Measurements from ENCODE around the gene MDK. TPM values are rescaled to one million over a fixed set of nuclear protein-coding genes. Genes with fewer than 3 reads are reported as not detected.

The MDK gene
- total and polyA plus RNA-seq, 2 donors from 2014 or later, result 26.3 to 38.3 TPM

- Histone ChIP-seq H3K36me3 (ENCODE audit: control insufficient read depth in 2 of 3, insufficient read depth in 3 of 3, low read length in 3 of 3) (no peaks in the 10 kb centered on the region), H3K27me3 (ENCODE audit: control insufficient read depth, insufficient read depth, low read length) (peaks cover 13% of the 10 kb centered on the region), H3K27ac (ENCODE audit: low read depth in 2 of 2, low read length in 2 of 2) (no peak overlapping the region), H3K4me3 (ENCODE audit: low read length in 3 of 3) (no peak overlapping the region), H3K9me3 (ENCODE audit: control insufficient read depth in 2 of 3, insufficient read depth in 1 of 3, low read length in 3 of 3) (no peaks in the 10 kb centered on the region), H3K9ac (ENCODE audit: low read length in 3 of 3) (no peak overlapping the region), H3K4me1 (ENCODE audit: control insufficient read depth in 2 of 3, insufficient read depth in 2 of 3, low read depth in 1 of 3, low read length in 3 of 3) (peaks cover 0 to 18% (median 4%) of the 10 kb centered on the region in 3 donors)
- DNase-seq (peak in 1 of 5 donors; percentile 72), FAIRE-seq (no peak)
- no peak for TF ChIP-seq CTCF (IDR thresholded peaks at IDR 0.05; ENCODE audit: borderline replicate concordance, extremely low read depth, insufficient read depth)
- intact Hi-C loops (cut with DNase I), result no loop called here
These were observed 9.1 kb downstream of the MDK start for GRCh38 chr11:46390331-46391171.

DNA sequence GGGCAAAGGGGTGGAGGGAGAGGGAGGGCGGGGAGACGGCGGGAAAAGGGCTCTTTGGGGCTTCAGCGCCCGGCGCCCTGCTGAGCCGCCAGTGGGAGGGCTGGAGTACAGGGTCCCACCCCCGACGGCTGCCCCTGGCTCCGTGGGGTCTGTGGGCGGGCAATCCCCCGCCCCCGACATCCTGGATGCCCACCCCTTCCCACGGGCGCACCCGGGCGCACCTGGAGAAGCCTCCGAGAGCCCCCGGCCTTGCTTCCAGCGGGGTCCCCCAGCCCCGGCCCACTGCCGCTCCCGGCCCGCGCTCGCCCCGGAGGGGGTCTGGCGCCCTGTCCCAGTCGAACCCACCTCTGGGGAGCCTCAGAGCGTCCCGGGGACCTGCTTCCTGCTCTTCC is 9.7 kb downstream of the MDK start:
- no peaks in the 10 kb centered on the region for H3K9me3 ChIP-seq (ENCODE audit: control insufficient read depth in 2 of 3, insufficient read depth in 1 of 3, low read length in 3 of 3)
- H3K4me3 ChIP-seq (ENCODE audit: low read length in 3 of 3), result no peak overlapping the region
- no peak for TF ChIP-seq CTCF (IDR thresholded peaks at IDR 0.05; ENCODE audit: borderline replicate concordance, extremely low read depth, insufficient read depth)
- intact Hi-C loops (cut with DNase I), result no loop called here
- H3K9ac ChIP-seq (ENCODE audit: low read length in 3 of 3), result no peak overlapping the region
- no peak overlapping the region for H3K27ac ChIP-seq (ENCODE audit: low read depth in 2 of 2, low read length in 2 of 2)
- H3K36me3 ChIP-seq (ENCODE audit: control insufficient read depth in 2 of 3, insufficient read depth in 3 of 3, low read length in 3 of 3), result no peaks in the 10 kb centered on the region
- peak in 1 of 5 donors; percentile 61 for DNase-seq
- H3K4me1 ChIP-seq (ENCODE audit: control insufficient read depth in 2 of 3, insufficient read depth in 2 of 3, low read depth in 1 of 3, low read length in 3 of 3), result peaks cover 0 to 18% (median 4%) of the 10 kb centered on the region in 3 donors
- FAIRE-seq, result no peak
- peaks cover 13% of the 10 kb centered on the region for H3K27me3 ChIP-seq (ENCODE audit: control insufficient read depth, insufficient read depth, low read length)

DNA sequence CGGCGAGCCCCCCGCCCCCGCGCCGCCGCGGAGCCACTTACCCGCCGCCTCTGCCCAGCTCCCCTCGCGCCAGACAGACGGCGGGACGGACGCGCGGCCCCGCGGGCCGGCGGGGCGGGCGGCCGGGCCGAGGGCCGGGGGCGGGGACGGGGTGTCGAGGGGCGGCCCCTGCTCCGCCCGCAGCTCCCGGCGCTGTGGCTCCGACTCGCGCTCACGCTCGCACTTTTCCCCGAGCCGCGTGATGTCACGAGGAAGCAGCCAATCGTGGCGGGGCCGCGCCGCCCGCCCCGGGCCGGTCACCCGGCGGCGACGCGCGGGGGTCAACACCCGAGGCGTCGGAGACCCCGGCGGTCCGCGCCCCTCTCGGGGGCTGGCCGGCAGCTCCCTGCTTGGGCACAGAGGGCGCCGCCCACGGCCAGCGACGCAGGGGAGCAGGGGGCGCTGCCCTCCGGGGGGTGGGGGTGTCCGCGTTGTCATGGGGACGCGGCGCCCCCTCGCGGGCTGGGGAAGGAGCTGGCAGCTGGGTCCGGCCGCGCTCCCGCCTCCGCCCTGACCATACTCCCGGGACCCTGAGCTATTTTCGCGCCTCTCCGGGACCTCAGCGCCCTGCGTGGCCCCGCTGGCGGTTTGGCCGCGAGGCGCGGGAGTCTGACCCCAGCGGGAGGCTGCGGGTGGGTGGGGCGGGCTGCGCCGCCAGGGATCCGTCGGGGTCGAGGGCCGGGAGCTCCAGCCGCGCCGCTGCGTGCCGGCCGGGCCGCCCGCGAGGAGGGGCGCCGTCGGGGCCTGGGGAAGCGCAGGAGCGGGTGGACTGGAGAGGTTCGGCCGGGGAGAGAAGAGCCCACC is 10.3 kb downstream of the MDK start, which contains the start of gene CHRM4:
Gene CHRM4 (minus strand): TSS at position 199 of the 843 bp plus-strand sequence. CDS start 5,219 bp downstream, outside the sequence.
- peaks cover 0 to under 1% (median 0%) of the 10 kb centered on the region in 3 donors for H3K36me3 ChIP-seq (ENCODE audit: control insufficient read depth in 2 of 3, insufficient read depth in 3 of 3, low read length in 3 of 3)
- H3K27ac ChIP-seq (ENCODE audit: low read depth in 2 of 2, low read length in 2 of 2), result no peak within 1 kb of the TSS
- no peak for FAIRE-seq
- peak within 1 kb of the TSS in 1 of 3 donors; percentile 39 for H3K4me3 ChIP-seq (ENCODE audit: low read length in 3 of 3)
- TF ChIP-seq CTCF (IDR thresholded peaks at IDR 0.05; ENCODE audit: borderline replicate concordance, extremely low read depth, insufficient read depth), result no peak
- intact Hi-C loops (cut with DNase I), result no loop called here
- no peaks in the 10 kb centered on the region for H3K9me3 ChIP-seq (ENCODE audit: control insufficient read depth in 2 of 3, insufficient read depth in 1 of 3, low read length in 3 of 3)
- no peak within 1 kb of the TSS for H3K9ac ChIP-seq (ENCODE audit: low read length in 3 of 3)
- H3K4me1 ChIP-seq (ENCODE audit: control insufficient read depth in 2 of 3, insufficient read depth in 2 of 3, low read depth in 1 of 3, low read length in 3 of 3), result peaks cover 0 to 18% (median 4%) of the 10 kb centered on the region in 3 donors
- H3K27me3 ChIP-seq (ENCODE audit: control insufficient read depth, insufficient read depth, low read length), result peaks cover 13% of the 10 kb centered on the region
- peak in 4 of 5 donors; percentile 41 to 75 (median 54) for DNase-seq

Data from kidney (tissue), 14 donors.